Measurements from ENCODE around the gene FNBP1L.
"Not testable (repeated sequence)": the region's sequence is repeated elsewhere in the genome, so short reads cannot be mapped to it uniquely, and the experiment has no call there.

Gene FNBP1L

DNA sequence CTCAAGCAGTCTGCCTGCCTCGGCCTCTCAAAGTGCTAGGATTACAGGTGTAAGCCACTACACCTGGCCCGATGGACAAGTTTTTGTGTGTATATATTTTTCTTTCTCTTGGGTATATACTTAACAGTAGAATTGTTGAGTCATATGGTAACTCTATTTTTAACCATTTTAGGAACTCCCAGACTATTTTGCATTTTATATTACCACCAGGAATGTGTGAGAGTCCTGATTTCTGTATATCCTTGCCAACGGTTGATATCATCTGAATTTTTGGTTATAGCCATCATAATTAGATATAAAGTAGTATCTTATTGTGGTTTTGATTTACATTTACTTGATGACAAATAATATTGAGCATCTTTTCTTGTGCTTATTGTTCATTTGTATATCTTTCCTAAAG is 20.7 kb downstream of the FNBP1L start:
- no peaks in the 10 kb centered on the region for H3K9me3 ChIP-seq (ENCODE audit: insufficient read depth, low read depth, low read length)
- no peaks in the 10 kb centered on the region for H3K9me2 ChIP-seq (replicated peaks; ENCODE audit: low read depth, low read length)
- H2AFZ ChIP-seq (ENCODE audit: low read length), result no peak overlapping the region
- peaks cover 31% of the 10 kb centered on the region for H3K79me2 ChIP-seq (ENCODE audit: insufficient read depth, low read length)
- H3K4me3 ChIP-seq (ENCODE audit: low read length, poor library complexity, severe bottlenecking), result no peak overlapping the region
- no peak overlapping the region for H3K9ac ChIP-seq (ENCODE audit: low read depth, low read length, poor library complexity, severe bottlenecking)
- H3K4me1 ChIP-seq (ENCODE audit: insufficient read depth, low read length, poor library complexity, severe bottlenecking), result no peaks in the 10 kb centered on the region
- TF ChIP-seq CTCF (conservative IDR thresholded peaks at IDR 0.05; ENCODE audit: low read length) (no peak), EZH2phosphoT487 (IDR thresholded peaks at IDR 0.05; ENCODE audit: borderline replicate concordance) (no peak)
- H3K4me2 ChIP-seq (ENCODE audit: low read depth, low read length, poor library complexity, severe bottlenecking), result no peak overlapping the region
- H3K36me3 ChIP-seq (ENCODE audit: insufficient read depth, low read length), result no peaks in the 10 kb centered on the region
- H4K20me1 ChIP-seq (ENCODE audit: insufficient read depth, low read length, poor library complexity, severe bottlenecking), result no peaks in the 10 kb centered on the region
- H3K27me3 ChIP-seq (ENCODE audit: insufficient read depth, low read length, poor library complexity, severe bottlenecking), result no peaks in the 10 kb centered on the region
- H3F3A ChIP-seq (ENCODE audit: low read depth), result no peaks in the 10 kb centered on the region

GRCh38 chr1:93469223-93469622 is 21.3 kb downstream of the FNBP1L start:
- not testable (repeated sequence) for H3K27me3 ChIP-seq (ENCODE audit: insufficient read depth, low read length, poor library complexity, severe bottlenecking); H3K4me1 ChIP-seq (ENCODE audit: insufficient read depth, low read length, poor library complexity, severe bottlenecking); H4K20me1 ChIP-seq (ENCODE audit: insufficient read depth, low read length, poor library complexity, severe bottlenecking); H3F3A ChIP-seq (ENCODE audit: low read depth); H3K36me3 ChIP-seq (ENCODE audit: insufficient read depth, low read length); H3K9me2 ChIP-seq (replicated peaks; ENCODE audit: low read depth, low read length); H2AFZ ChIP-seq (ENCODE audit: low read length); H3K9ac ChIP-seq (ENCODE audit: low read depth, low read length, poor library complexity, severe bottlenecking); H3K4me2 ChIP-seq (ENCODE audit: low read depth, low read length, poor library complexity, severe bottlenecking); H3K4me3 ChIP-seq (ENCODE audit: low read length, poor library complexity, severe bottlenecking); H3K9me3 ChIP-seq (ENCODE audit: insufficient read depth, low read depth, low read length)
- H3K79me2 ChIP-seq (ENCODE audit: insufficient read depth, low read length), result peaks cover 33% of the 10 kb centered on the region

DNA sequence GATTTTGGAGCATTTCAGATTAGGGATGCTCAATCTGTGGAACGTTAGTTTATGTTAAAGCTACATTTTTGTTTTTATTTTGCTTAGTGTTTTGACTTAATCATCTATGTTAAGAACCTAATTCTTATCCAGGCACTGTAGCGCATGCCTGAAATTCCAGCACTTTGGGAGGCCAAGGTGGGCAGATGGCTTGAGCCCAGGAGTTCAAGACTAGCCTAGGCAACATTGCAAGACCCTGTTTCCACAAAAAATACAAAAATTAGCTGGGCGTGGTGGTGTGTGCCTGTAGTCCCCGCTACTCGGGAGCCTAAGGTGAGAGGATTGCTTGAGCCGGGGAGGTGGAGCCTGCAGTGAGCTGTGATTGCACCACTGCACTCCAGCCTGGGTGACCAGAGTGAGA is 23.4 kb downstream of the FNBP1L start:
- no peak overlapping the region for H2AFZ ChIP-seq (ENCODE audit: low read length)
- H3K27me3 ChIP-seq (ENCODE audit: insufficient read depth, low read length, poor library complexity, severe bottlenecking), result no peaks in the 10 kb centered on the region
- no peak overlapping the region for H3K9ac ChIP-seq (ENCODE audit: low read depth, low read length, poor library complexity, severe bottlenecking)
- TF ChIP-seq EZH2phosphoT487 (IDR thresholded peaks at IDR 0.05; ENCODE audit: borderline replicate concordance), result no peak
- no peak for TF ChIP-seq CTCF (conservative IDR thresholded peaks at IDR 0.05; ENCODE audit: low read length)
- no peaks in the 10 kb centered on the region for H3K4me1 ChIP-seq (ENCODE audit: insufficient read depth, low read length, poor library complexity, severe bottlenecking)
- no peaks in the 10 kb centered on the region for H3K9me2 ChIP-seq (replicated peaks; ENCODE audit: low read depth, low read length)
- H3K4me3 ChIP-seq (ENCODE audit: low read length, poor library complexity, severe bottlenecking), result no peak overlapping the region
- no peaks in the 10 kb centered on the region for H4K20me1 ChIP-seq (ENCODE audit: insufficient read depth, low read length, poor library complexity, severe bottlenecking)
- H3K4me2 ChIP-seq (ENCODE audit: low read depth, low read length, poor library complexity, severe bottlenecking), result no peak overlapping the region
- H3K9me3 ChIP-seq (ENCODE audit: insufficient read depth, low read depth, low read length), result no peaks in the 10 kb centered on the region
- no peaks in the 10 kb centered on the region for H3F3A ChIP-seq (ENCODE audit: low read depth)
- H3K79me2 ChIP-seq (ENCODE audit: insufficient read depth, low read length), result peaks cover 43% of the 10 kb centered on the region
- H3K36me3 ChIP-seq (ENCODE audit: insufficient read depth, low read length), result no peaks in the 10 kb centered on the region

GRCh38 chr1:93471911-93472310 is 24.0 kb downstream of the FNBP1L start:
- Histone ChIP-seq H3K4me3 (ENCODE audit: low read length, poor library complexity, severe bottlenecking) (no peak overlapping the region), H3K36me3 (ENCODE audit: insufficient read depth, low read length) (no peaks in the 10 kb centered on the region), H3K79me2 (ENCODE audit: insufficient read depth, low read length) (peaks cover 45% of the 10 kb centered on the region), H3K4me1 (ENCODE audit: insufficient read depth, low read length, poor library complexity, severe bottlenecking) (no peaks in the 10 kb centered on the region), H3K9me3 (ENCODE audit: insufficient read depth, low read depth, low read length) (no peaks in the 10 kb centered on the region), H4K20me1 (ENCODE audit: insufficient read depth, low read length, poor library complexity, severe bottlenecking) (no peaks in the 10 kb centered on the region), H3K27me3 (ENCODE audit: insufficient read depth, low read length, poor library complexity, severe bottlenecking) (no peaks in the 10 kb centered on the region), H2AFZ (ENCODE audit: low read length) (no peak overlapping the region), H3K4me2 (ENCODE audit: low read depth, low read length, poor library complexity, severe bottlenecking) (no peak overlapping the region), H3F3A (ENCODE audit: low read depth) (no peaks in the 10 kb centered on the region), H3K9me2 (replicated peaks; ENCODE audit: low read depth, low read length) (no peaks in the 10 kb centered on the region), H3K9ac (ENCODE audit: low read depth, low read length, poor library complexity, severe bottlenecking) (no peak overlapping the region)
- TF ChIP-seq EZH2phosphoT487 (IDR thresholded peaks at IDR 0.05; ENCODE audit: borderline replicate concordance) (no peak), CTCF (conservative IDR thresholded peaks at IDR 0.05; ENCODE audit: low read length) (no peak)

Data from Loucy (cell line).